22Rv1 (cell line): ENCODE data around the gene ZNF32.
"Not testable (repeated sequence)": the region's sequence is repeated elsewhere in the genome, so short reads cannot be mapped to it uniquely, and the experiment has no call there.

ENCODE experiments used
- H3K27ac ChIP-seq: fragments of 450-650 bp; 2 replicates; pipeline ENCODE4 v1.5.1; 2017
- CTCF ChIP-seq: fragments of 450-650 bp; IDR thresholded peaks from 2 replicates; pipeline ENCODE4 v1.5.1; 2017; ENCODE audit warnings: mild to moderate bottlenecking
- ZFX ChIP-seq: fragments of 450-650 bp; IDR thresholded peaks from 2 replicates; pipeline ENCODE4 v1.6.1; 2017; ENCODE audit warnings: antibody characterized with exemption, borderline replicate concordance

The ZNF32 gene

GRCh38 chr10:43644252-43644651 is 4.4 kb downstream of the ZNF32 start:
- no peak for TF ChIP-seq CTCF
- no peak for TF ChIP-seq ZFX

GRCh38 chr10:43640603-43641002 is 8.1 kb downstream of the ZNF32 start:
- no peak for TF ChIP-seq ZFX
- no peak for TF ChIP-seq CTCF

More at GRCh38 chr10:43644252-43644651, 4.4 kb downstream of the ZNF32 start:
- no peak overlapping the region for H3K27ac ChIP-seq

GRCh38 chr10:43635816-43636215 is 12.9 kb downstream of the ZNF32 start:
- not testable (repeated sequence) for H3K27ac ChIP-seq

More at GRCh38 chr10:43640603-43641002, 8.1 kb downstream of the ZNF32 start:
- H3K27ac ChIP-seq = no peak overlapping the region

- TF ChIP-seq ZFX (no peak), CTCF (no peak)
- no peak overlapping the region for H3K27ac ChIP-seq
Measured at GRCh38 chr10:43628956-43629355, 19.7 kb downstream of the ZNF32 start.

GRCh38 chr10:43627942-43628341 is 20.7 kb downstream of the ZNF32 start:
- TF ChIP-seq CTCF = no peak
- TF ChIP-seq ZFX = no peak
- no peak overlapping the region for H3K27ac ChIP-seq

- no peak for TF ChIP-seq ZFX
- H3K27ac ChIP-seq = no peak overlapping the region
Measured at GRCh38 chr10:43623351-43623750, 25.3 kb downstream of the ZNF32 start.

- no peak for TF ChIP-seq CTCF
- no peak for TF ChIP-seq ZFX
- no peak overlapping the region for H3K27ac ChIP-seq
Measured at GRCh38 chr10:43622038-43622437, 26.6 kb downstream of the ZNF32 start.

- TF ChIP-seq ZFX (no peak), CTCF (no peak)
- no peak overlapping the region for H3K27ac ChIP-seq
Measured at GRCh38 chr10:43619368-43619767, 29.3 kb downstream of the ZNF32 start.
